NCI-H1092 (cell line): ENCODE results near the gene CCT6B.
A peak's percentile ranks its signal among the peaks of the same experiment; 100 is the strongest.
"Not testable (repeated sequence)": the region's sequence is repeated elsewhere in the genome, so short reads cannot be mapped to it uniquely, and the experiment has no call there.

ENCODE experiments used
- DNase-seq: peaks from one replicate; lab custom pipeline; 2025; lab: John Stamatoyannopoulos, UW

CCT6B gene, protein sequence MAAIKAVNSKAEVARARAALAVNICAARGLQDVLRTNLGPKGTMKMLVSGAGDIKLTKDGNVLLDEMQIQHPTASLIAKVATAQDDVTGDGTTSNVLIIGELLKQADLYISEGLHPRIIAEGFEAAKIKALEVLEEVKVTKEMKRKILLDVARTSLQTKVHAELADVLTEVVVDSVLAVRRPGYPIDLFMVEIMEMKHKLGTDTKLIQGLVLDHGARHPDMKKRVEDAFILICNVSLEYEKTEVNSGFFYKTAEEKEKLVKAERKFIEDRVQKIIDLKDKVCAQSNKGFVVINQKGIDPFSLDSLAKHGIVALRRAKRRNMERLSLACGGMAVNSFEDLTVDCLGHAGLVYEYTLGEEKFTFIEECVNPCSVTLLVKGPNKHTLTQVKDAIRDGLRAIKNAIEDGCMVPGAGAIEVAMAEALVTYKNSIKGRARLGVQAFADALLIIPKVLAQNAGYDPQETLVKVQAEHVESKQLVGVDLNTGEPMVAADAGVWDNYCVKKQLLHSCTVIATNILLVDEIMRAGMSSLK

DNA sequence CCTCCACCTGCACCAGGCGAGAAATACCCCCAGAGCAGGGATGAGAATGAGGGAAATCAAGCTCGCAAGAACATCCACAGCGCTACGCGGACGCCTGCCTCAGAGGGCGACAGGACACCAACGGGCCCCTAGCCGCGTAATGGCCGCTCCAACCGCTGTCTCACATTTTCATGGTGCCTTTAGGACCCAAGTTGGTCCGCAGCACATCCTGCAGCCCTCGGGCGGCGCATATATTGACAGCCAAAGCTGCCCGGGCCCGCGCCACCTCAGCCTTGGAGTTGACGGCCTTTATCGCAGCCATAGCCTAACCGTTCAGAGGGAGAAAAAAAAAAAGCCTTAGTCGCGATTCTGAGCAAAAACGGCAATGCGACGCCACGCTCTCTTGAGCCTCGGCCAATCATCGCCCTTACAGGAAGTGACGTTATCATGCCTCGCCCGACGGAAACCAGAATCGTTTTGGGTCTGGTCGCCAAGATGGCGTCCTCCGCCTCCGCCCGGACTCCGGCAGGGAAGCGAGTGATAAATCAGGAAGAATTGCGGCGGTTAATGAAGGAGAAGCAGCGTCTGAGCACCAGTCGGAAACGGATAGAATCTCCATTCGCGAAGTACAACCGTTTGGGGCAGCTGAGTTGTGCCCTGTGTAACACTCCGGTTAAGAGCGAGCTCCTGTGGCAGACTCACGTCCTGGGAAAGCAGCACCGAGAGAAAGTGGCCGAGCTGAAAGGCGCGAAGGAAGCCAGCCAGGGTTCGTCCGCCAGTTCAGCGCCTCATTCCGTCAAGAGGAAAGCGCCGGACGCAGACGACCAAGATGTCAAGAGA lies at the start of gene CCT6B, which contains the start of gene ZNF830:
TSS of gene CCT6B (minus strand) at position 368 of the 819 bp plus-strand sequence. CDS start at position 301, 67 bp downstream.
TSS of gene ZNF830 (plus strand) at position 448 of the 819 bp plus-strand sequence. CDS start at position 475, 27 bp downstream.
- peak; percentile 93 for DNase-seq

DNA sequence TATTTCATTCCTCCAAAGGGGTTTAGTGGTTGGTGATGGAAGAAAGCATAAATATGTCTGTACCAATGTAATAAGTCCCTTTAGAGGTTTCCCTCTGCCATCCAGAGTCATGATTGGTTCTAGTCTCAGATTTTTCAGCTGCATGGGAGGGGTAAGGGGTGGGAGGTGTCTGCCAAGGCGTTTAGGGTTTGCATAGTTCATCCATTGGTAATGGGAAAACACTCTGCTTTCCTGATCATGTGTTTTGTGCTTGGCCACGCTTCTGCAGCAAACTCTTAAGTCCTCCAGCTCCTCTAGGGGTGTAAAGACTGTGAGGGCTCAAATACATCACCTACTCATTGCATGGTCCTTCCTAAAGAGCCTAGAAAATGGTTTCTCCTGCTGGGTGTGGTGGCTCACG lies 48.8 kb upstream of the CCT6B start:
- no peak for DNase-seq

DNA sequence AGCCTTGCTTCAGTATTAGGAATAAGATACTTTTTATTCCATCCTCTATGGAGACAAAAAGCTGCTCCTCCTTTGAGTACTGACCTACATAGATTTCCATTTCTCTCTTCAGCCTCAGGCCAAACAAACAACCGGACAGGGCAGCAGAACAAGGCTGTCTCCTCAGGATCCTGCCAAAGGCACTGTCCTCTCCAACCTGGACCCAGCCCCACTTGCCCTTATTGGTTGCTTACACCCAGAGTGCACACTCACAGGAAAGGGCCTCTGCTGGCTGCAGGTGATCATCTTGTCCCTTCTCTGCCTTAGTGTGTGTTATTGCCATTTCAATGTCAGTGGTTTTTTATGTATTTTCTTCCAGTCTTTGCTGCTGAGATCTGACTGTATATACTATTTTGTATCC lies 45.7 kb upstream of the CCT6B start:
- no peak for DNase-seq

DNA sequence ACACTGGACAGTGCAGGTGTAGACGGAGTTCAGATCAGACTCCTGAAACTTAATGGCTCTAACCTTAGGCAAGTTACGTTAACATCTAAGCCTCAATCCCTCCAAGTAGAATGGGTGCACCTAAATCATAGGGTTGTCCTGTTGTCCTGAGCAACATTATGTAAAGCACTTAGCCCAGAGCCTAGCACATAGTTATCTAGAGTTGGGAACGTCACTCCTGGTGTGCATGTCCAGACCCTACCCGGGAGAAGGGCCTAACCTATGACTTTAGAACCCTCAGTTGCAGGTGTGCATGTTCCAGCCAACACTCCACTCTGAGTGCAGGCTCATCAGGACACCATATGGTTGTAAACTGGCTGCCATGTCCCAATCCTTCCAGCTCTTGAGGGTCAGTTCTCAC lies 45.1 kb upstream of the CCT6B start:
- no peak for DNase-seq

DNA sequence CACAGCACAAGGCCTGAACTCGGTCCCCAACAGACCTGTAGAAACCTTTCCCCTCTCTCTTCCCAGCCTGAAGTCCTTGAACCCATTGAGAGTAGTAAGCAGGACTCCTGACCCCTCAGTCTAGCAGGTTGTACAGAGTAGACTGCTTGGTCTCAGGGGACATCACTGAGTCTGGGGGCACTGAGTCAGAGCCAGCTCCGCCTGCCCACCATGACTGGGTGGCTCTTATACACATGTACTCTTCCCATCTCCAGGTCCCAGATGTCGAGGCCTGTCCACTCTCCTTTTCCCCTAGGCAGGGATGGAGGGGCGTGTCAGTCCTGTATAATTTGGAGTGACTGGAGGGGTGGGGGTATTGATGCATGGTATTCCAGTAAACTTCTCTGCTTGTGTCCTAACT lies 42.5 kb upstream of the CCT6B start:
- DNase-seq: no peak

DNA sequence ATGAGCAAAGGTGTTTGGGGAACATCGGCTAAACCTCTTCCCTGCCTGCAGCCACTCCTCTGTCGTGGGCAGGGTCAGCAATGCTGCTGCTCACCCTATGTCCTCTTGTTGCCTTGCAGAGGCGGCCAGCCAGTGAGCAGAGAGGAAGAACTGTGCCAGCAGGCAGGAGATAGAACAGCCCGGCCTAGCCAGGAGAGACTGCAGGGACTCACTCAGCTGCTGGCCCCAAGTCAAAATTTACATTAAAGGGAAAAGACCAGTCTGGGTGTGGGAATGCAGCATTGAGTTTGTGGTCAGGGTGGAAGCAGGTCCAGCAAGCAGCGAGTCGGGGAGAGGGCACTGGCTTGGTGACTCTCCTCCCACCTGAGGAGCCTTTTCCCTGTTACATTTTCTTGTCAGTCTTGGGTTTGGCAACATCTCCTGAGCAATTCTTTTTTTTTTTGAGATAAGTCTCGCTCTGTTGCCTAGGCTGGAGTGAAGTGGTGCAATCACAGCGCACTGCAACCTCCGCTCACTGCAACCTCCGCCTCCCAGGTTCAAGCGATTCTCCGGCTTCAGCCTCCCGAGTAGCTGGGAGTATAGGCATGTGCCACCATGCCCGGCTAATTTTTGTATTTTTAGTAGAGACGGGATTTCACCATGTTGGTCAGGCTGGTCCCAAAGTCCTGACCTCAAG lies 41.8 kb upstream of the CCT6B start:
- no peak for DNase-seq

DNA sequence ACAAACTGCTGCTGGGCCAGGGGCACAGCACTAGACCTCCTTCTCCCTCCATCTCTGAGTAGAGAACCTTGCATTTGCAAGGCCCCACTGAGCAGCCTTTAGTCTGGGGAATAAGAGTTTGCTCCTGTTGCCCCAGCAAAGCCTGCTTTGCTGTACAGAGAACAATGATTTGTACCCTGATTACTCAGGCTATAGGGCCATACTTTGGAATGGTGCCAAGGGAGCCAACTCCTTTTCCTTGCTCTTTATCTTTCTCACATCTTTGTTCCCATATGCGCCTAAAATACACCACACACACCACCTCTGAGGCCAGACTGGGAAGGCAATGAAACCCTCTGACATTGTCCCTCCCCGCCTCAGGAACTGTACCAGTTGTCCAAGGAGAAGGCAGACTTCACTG lies 40.3 kb upstream of the CCT6B start:
- no peak for DNase-seq

DNA sequence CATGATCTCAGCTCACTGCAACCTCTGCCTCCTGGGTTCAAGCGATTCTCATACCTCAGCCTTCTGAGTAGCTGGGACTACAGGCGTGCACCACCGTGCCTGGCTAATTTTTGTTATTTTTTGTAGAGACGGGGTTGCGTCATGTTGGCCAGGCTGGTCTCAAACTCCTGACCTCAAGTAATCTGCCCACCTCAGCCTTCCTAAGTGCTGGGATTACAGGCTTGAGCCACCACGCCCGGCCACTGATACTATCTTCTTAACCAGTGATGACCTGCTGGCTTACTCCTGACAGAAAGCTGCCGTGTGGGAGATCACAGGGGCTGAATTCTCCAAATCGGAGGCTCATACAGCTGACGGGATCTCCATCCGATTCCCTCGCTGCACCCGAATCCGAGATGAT lies 39.7 kb upstream of the CCT6B start:
- DNase-seq: not testable (repeated sequence)

DNA sequence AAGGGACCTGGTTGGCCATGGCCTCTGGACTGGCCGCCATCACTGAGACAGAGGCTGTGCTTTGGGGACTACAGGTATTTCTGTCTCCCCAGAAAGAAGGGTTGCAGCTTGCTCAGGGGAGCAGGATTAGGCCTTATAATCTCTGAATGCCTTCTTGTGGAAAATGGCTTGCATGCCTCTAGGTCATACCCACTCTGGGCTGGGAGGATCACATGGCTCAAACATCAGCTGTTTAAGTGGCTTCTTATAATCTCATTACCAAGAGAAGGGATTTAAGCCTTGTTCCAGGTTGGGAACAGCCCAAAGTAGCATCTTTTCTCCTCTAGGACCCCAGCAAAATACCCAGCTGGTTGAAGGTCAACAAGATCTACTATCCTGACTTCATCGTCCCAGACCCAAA lies 38.2 kb upstream of the CCT6B start:
- no peak for DNase-seq

DNA sequence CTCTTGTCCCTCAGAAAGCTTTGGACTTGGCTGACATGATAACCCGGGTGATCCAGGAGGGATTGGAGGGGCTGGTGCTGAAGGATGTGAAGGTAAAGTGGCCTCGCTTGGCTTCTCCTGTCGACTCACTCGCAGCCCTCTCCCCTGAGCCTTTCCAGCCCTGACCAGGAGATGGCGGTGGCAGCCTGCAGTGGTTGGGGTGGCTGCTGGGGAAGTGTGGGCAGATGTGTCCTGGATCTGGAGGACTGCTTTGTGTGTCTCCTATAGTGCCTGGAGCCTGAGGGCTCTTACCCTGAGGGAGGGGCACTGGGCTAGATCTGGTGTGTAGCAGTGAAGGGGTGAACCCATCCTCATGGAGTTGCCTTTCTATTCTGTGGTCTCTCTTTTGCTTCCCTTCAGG lies 36.9 kb upstream of the CCT6B start:
- peak; percentile 3 for DNase-seq

DNA sequence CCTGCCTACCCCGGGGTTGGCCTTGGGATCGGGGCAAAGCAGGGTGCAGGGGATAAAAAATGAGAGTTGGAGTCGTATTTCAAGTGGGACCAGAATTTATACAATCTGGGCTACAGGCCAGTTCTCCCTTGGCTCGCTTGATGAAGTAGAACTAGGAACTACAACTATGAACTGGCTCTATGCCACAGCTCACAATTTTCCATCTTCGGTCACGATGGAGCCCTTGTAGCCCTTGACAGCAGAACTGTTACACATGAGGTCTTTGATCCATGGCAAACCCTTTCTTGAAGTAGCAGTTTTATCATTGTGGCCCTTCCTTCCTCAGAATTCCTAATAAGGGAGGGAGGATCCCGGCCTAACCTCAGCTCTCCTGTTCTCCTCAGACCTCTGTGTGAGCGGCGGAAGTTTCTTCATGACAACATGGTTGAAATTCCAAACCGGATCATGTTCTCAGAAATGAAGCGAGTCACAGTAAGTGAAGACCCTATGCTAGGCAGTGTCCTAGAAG lies 36.1 kb upstream of the CCT6B start:
- DNase-seq: no peak

DNA sequence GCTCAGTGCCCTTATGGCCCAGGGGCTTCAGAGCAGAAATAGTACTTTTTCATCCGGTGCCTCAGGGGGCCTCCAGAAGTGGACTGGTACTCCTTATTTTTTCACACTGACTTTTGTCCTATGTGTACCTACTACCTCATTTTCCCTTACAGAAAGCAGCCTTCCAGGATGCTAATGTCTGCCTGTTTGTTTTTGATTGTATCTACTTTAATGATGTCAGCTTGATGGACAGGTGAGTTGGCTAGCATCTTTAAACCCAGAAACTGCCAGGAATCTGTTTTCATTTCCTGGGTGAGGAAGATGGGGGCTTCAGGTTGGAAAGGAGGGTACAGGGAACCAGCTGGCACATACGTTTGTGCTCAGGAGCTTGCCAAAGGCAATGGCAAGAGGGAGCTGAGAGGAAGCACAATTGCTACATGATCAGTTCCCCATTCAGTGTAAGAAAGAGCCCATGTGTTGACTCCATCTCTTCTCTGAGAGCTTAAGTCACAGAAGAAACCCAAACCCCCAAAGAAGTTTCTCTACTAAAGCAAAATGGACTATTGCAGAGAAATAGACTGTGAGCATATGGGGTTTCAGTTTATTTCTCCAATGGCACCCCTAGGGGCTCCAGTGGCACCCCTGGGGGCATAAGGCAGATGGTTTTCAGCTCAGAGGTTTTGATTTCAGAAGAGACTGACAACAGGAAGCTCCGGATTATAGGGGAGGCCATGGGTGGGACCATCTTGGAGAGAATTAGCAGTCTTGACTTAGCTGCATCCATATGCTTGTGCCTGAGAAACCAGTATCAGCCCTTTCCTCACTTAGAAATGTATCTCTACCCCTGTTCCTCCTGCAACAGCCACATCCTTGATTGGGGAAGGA lies 35.4 kb upstream of the CCT6B start:
- DNase-seq: no peak

DNA sequence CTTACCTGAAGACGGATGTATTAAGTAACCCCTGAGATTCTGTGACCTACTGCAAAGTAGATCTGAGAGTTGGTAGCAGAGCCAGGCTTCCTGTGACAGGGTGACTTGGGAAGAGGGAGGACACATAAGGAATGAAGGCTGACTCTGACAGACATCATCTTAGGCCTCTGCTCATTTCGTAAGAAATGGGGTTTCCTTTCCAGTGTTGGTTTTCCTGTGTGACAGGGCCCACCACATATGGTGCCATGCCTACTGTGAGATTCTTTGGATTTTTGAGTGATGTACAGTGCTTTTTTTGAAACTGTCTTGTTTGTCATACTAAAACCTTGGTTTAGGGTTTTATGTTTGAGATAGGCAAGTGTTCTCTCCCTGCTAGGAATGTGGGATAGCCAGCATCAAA lies 31.8 kb upstream of the CCT6B start:
- no peak for DNase-seq

DNA sequence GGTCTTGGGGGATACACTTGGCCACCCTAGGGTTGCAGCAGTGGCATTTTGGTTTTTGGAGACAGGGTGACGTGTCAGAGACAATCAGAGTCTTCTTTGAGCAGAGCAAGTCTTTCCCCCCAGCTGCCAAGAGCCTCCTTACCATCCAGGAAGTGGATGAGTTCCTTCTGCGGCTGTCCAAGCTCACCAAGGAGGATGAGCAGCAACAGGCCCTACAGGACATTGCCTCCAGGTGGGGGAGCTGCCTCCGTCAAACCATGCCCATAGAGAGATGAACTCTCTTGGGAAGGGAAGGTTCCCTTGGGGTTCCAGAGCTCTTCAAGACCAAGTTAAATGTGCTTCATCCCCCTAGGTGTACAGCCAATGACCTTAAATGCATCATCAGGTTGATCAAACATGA lies 30.3 kb upstream of the CCT6B start:
- no peak for DNase-seq

DNA sequence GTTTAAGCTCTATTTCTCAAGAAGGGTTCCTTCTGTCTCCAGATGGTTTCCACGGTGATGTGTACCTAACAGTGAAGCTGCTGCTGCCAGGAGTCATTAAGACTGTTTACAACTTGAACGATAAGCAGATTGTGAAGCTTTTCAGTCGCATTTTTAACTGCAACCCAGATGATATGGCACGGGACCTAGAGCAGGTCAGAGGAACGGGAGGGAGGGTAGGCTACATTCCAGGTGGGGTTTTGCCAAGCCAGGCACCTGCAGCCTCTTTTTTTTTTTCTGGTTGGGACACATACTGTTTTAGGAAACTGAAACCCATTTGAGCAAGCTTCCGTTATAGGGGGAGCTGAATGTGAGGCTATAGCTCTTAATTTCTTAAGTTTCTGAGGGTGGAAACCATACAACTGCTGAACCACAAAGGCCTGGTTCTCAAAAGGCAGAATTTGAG lies 29.7 kb upstream of the CCT6B start:
- no peak for DNase-seq

DNA sequence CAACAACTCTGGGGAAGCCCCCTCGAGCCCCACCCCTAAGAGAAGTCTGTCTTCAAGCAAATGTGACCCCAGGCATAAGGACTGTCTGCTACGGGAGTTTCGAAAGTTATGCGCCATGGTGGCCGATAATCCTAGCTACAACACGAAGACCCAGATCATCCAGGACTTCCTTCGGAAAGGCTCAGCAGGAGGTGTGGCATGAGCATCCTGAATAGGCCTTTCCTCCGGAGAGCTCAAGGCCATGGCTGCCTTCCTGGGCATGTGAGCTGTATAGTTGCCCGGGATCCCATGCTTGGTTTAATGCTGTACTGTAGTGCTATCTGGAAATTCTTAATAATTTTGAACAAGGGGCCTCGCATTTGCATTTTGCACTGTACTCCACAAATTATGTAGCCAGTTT lies 28.2 kb upstream of the CCT6B start:
- no peak for DNase-seq

DNA sequence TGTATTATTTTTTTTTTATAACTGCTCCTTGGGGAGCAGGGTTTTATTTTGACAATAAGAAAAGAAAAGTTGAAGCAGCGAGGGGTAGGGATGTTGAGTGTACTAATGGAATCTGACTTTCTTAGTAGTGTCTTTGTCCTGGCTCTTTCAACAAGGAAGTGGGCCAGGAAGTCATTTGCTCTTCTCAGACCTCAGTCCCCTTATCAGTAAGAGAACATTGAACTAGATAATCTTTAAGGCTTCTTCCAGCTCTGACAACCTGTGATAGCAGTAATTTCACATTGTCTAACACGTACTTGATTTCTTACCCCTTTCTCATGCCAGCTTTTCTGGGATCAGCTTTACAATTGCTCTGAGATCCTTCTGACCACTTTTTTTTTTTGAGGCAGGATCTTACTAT lies 27.4 kb upstream of the CCT6B start:
- DNase-seq: no peak

DNA sequence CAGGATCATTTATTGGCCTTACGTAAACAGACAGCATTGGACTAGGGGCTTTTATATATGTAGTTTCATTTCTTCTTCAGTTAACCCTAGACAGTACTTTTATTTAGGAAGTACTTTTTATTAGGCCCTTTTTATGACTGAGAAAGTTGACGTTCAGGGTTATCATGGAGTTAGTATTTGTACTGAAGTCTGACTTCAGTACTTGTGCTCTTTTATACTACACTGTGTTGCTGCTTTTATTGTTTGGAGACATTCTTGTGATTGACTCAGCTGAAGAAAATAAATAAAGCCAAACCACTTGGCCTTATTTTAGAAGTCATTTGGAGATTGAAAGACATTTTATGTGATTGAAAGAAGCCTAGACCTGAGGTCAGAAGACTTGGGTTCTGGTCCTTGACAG lies 26.0 kb upstream of the CCT6B start:
- no peak for DNase-seq

DNA sequence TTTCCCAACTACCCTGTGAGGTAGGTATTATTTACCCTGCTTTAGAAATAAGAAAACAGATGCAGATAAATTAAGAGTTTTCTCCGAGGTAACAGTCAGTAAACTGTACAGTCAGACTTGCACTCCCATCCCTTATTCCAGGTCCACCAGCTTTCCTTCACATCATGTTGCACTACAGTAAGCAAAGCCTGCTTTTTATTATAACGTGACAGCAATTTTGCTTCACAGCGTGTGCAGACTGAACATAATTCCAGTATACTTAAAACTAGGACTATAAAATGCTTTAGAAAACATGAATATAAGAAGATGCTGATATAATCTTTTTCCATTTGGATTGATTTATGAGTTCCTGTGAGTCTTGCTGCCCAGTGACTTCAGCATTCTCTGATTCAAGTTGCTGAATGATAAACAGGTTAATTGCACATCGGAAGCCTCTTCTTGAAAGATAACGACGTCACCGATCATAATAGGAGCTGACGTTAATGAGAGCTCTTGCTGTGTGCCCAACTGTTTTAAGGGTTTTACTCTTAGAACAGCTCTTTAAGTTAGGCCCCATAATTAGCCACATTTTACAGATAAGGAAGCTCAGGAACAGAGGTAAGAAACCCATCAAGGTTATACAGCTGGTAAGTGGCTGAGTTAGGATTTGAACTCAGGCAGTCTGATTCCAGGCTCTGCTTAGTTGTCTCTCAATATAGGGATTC lies 20.4 kb upstream of the CCT6B start:
- DNase-seq: no peak
